Stimulated activated CD8-positive, alpha-beta memory T cell treated with anti-CD3 and anti-CD28 coated beads, Interleukin-15, amount 100 ng/mL, for 24 hours (primary cell): ENCODE data around the gene LBR.
"Not testable (repeated sequence)": the region's sequence is repeated elsewhere in the genome, so short reads cannot be mapped to it uniquely, and the experiment has no call there.

Experiments
- DNase-seq: peaks from one replicate; pipeline ENCODE4 v3.0.0-alpha.2; 2020; ENCODE audit warnings: low read depth

Gene LBR

GRCh38 chr1:225427235-225428067 lies at the start of gene LBR:
LBR (minus strand) TSS chr1:225428038; CDS start chr1:225424075, 3,963 bp downstream.
- DNase-seq: no peak

GRCh38 chr1:225477296-225477911 lies 49.6 kb upstream of the LBR start:
- no peak for DNase-seq

DNA sequence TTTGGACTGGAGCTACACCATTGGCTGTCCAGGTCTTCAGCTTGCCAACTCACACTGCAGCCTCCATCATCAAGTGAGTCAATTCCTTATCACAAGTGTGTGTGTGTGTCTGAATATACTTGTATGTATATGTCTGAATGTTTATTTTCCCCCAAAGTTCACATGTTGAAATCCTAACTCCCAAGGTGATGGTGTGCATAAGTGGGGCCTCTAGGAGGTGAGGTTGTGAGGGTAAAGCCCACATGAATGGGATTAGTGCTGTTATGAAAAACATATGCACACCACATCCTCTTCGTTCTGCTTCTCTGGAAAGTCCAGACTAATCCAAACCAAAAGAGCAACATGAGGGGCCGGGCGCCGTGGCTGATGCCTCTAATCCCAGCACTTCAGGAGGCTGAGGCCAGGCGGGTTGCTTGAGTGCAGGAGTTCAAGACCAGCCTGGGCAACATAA lies 48.7 kb upstream of the LBR start:
- no peak for DNase-seq

DNA sequence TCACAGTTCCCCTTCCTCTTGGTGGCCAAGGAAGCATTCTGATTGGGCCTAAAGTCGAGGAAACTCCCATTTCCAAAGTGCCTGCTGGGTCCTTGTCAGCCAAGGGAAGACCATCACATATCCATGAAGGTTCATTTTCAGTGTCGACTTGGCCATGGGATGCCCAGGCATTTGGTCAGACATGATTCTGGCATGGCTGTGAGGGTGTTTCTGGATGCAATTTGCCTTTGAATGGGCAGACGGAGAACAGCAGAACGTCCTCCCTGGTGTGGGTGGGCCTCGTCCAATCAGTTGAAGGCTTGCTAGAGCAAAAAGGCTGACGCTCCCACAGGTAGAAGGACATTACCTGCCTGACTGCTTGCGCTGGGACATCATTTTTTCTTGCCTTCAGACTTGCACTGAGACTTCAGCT lies 48.3 kb upstream of the LBR start:
- no peak for DNase-seq

DNA sequence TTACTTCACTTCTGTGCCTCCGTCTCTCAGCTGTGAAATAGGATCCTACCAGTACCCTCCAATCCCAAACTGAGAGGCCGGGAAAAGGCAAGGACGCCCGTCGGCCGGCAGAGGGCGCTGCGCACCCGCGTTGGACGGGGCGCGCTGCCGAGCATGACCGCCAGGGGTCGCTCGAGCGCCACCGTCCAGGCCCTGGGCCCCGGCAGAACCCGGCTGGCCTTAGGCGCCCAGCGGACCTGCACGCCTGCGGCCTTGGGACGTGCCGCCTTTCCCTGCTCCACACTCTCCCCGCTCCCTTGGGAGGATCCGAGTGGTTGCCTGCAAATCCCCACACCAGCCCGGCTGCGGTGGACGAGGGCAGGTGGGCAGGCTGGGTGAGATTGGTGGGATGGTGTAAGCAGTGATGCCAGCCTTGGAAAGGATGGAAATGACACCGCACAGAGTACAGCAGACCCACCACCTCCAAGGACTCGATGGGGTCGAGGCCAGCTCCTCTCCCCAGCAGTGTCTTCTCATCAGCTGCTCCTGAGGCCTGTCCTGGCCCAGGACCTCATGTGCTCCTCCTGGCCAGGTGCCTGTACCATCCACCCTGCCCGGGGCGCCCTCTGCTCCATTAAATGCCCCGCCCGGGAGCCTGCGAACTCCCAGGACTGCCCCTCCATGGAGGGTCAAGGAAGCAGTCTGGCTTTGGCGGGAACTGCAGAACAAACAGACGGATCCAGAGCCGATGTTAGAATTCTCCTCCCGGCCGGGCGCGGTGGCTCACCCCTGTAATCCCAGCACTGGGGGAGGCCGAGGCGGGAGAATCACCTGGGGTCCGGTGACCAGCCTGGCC lies 47.4 kb upstream of the LBR start:
- DNase-seq: peak; percentile 67

- DNase-seq: no peak
Observed at GRCh38 chr1:225474439-225474985, 46.7 kb upstream of the LBR start.

DNA sequence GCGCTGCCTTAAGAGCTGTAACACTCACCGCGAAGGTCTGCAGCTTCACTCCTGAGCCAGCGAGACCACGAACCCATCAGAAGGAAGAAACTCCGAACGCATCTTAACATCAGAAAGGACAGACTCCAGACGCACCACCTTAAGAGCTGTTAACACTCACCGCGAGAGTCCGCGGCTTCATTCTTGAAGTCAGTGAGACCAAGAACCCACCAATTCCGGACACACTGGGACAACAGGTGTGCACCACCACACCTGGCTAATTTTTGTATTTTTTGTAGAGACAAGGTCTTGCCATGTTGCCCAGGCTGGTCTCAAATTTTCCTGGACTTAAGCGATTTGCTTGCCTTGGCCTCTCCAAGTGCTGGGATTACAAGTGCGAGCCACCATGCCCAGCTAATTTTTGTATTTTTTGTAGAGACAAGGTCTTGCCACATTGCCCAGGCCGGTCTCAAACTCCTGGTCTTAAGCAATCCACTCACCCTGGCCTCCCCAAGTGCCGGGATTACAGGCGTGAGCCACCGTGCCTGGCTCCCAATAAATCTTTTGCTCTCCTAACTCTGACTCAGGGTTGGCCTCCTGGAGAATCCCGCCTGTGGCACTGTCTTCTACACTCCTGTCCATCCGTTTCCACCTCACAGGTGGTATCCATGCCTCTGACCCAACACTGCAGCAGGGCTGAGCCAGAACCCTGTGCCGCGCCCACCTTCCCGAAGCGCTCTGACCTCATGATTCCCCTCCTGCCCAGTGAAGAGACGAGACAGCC lies 46.0 kb upstream of the LBR start:
- not testable (repeated sequence) for DNase-seq

DNA sequence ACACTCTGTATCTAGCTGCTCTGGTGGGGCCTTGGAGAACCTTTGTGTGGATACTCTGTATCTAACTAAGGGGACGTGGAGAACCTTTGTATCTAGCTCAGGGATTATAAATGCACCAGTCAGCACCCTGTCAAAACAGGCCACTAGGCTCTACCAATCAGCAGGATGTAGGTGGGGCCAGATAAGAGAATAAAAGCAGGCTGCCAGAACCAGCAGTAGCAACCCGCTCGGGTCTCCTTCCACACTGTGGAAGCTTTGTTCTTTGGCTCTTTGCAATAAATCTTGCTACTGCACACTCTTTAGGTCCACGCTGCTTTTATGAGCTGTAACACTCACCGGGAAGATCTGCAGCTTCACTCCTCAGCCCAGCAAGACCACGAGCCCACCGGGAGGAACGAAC lies 45.4 kb upstream of the LBR start:
- not testable (repeated sequence) for DNase-seq

- no peak for DNase-seq
Observed at GRCh38 chr1:225471453-225472301, 43.8 kb upstream of the LBR start.

DNA sequence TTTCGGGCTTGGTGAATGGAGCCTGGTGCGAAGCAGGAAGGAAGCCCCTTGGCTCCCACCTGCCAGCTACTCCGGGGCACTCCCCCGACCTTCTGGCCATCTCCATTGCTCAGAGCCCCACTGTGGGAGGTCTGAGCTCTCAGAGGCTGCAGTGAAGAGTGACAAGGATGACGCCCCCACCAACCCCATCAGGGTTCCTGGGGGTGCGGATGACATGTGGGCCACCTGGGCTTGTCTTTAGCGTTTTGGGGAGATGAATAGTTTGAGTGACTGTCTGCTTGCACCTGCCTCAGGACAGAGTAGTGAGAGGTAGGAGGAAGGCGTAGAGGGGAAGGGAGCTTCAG lies 43.2 kb upstream of the LBR start:
- DNase-seq: no peak

GRCh38 chr1:225470211-225471108 lies 42.6 kb upstream of the LBR start:
- DNase-seq: no peak

DNA sequence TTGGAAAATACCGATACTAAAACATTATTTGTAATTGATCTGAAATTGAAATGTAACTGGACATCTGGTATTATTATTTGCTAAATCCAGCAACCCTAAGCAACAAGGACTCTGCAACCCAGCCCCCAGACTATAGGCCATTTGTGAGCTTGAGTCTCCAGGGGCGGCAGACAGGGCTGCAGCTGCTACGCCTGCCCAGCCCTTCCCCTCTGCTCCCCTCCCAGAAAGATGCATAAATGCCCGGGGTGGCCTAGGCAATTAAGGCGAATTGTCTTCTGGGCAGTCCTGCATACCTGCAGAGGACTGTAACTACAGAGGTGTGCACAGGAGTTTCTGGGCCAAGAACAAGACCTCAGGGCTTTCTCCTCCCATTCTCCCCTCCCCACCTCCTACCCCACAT lies 41.2 kb upstream of the LBR start:
- DNase-seq: no peak

DNA sequence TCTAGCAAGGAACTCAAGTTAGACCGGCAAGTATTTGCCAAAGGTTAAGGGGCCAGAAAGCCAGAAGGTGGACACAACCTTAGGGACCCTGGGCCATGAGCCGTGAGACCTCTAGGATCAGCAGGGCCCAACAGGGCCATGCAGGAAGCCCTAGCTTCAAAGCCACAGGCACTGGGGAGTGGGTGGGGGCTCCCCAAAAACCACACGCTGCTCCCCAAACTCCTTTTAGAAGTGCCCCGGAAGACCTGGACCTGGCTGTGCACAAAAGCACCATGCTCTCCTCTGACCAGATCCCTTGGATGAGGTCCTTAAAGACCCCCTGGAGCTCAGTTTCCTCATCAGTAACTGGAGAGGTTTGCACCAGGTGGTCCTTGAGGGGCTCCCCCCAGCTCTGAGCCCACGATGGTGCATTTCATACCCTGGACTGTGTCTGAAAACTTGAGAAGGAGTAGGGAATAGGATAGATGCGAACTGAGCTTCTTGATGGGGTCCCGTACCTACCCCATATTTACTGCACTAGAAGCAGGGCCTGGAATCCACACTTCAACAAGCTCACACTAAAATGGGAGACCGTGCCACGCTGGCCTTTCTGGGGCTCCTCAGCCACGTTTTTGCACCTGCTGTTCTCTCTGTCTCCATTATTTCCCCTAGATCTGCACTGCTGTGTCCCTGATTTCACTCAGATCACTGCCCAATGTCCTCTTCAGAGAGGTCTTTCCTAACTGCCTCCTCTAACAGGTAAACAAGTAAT lies 40.6 kb upstream of the LBR start:
- DNase-seq: no peak

- DNase-seq: peak; percentile 39
Observed at GRCh38 chr1:225467193-225468020, 39.6 kb upstream of the LBR start.

GRCh38 chr1:225466848-225467192 lies 39.0 kb upstream of the LBR start:
- no peak for DNase-seq

GRCh38 chr1:225465793-225466517 lies 38.1 kb upstream of the LBR start:
- no peak for DNase-seq
